HEK293 (cell line): ENCODE data around the gene PDE4A.
A peak's percentile ranks its signal among the peaks of the same experiment; 100 is the strongest.

Experiments
- CTCF ChIA-PET: fragments of 350-600 bp; formaldehyde crosslinking; extraction: SDS; loops from one replicate; lab custom pipeline; 2021; ENCODE audit warnings: antibody characterized with exemption; lab: Yijun Ruan, JAX
- POLR2A ChIA-PET: fragments of 300-600 bp; formaldehyde crosslinking; extraction: SDS; loops from one replicate; lab custom pipeline; 2020; ENCODE audit warnings: antibody characterized with exemption, inconsistent platforms; lab: Yijun Ruan, JAX
- H3K27ac ChIP-seq: fragments of 200-500 bp; sonication (Bioruptor generic); 2 replicates; pipeline ENCODE4 v1.5.1; 2014; ENCODE audit warnings: low read depth, low read length, control low read depth, inconsistent platforms; ENCODE audit errors: extremely low read depth
- H3K36me3 ChIP-seq, 2 experiments: fragments of 200-500 bp in 1 of 2; sonication (Bioruptor generic) in 1 of 2; 1 replicate in 1 of 2; 2 replicates in 1 of 2; pipeline ENCODE4 v1.5.1; 2014 to 2017; ENCODE audit warnings: inconsistent platforms in 2 of 2, low read length in 2 of 2; ENCODE audit not compliant: control insufficient read depth in 2 of 2, insufficient read depth in 1 of 2
- H3K4me1 ChIP-seq: fragments of 200-500 bp; sonication (Bioruptor generic); 2 replicates; pipeline ENCODE4 v1.5.1; 2014; ENCODE audit warnings: mild to moderate bottlenecking, low read length, inconsistent platforms; ENCODE audit not compliant: control insufficient read depth, insufficient read depth
- H3K4me3 ChIP-seq: 2 replicates; pipeline ENCODE4 v1.5.1; 2011; ENCODE audit warnings: low read depth, mild to moderate bottlenecking, control low read depth, low read length, moderate library complexity
- H3K9me3 ChIP-seq: fragments of 200-500 bp; sonication (Bioruptor generic); 2 replicates; pipeline ENCODE4 v1.5.1; 2014; ENCODE audit warnings: low read depth, low read length, inconsistent platforms; ENCODE audit not compliant: control insufficient read depth, insufficient read depth
- BCL11B ChIP-seq: fragments of 450-650 bp; formaldehyde crosslinking; IDR thresholded peaks from 2 replicates; pipeline ENCODE4 v1.5.1; 2016; ENCODE audit warnings: low read depth, missing biosample characterization, missing genetic modification characterization
- CTCF ChIP-seq: fragments of 450-650 bp; formaldehyde crosslinking; IDR thresholded peaks from 2 replicates; pipeline ENCODE4 v1.5.1; 2016; ENCODE audit warnings: missing biosample characterization, missing genetic modification characterization
- EGR2 ChIP-seq: fragments of 450-650 bp; formaldehyde crosslinking; IDR thresholded peaks from 2 replicates; pipeline ENCODE4 v1.5.1; 2016; ENCODE audit warnings: low read depth, missing biosample characterization, missing genetic modification characterization
- GLIS1 ChIP-seq: fragments of 450-650 bp; formaldehyde crosslinking; IDR thresholded peaks from 2 replicates; pipeline ENCODE4 v1.5.1; 2016; ENCODE audit warnings: missing biosample characterization, missing genetic modification characterization
- HIC1 ChIP-seq: fragments of 450-650 bp; formaldehyde crosslinking; IDR thresholded peaks from 2 replicates; pipeline ENCODE4 v1.5.1; 2016; ENCODE audit warnings: missing biosample characterization, missing genetic modification characterization
- IKZF3 ChIP-seq: fragments of 450-650 bp; IDR thresholded peaks from 2 replicates; pipeline ENCODE4 v1.5.0; 2018; ENCODE audit warnings: missing biosample characterization, mild to moderate bottlenecking, missing genetic modification characterization, moderate library complexity
- INSM2 ChIP-seq: fragments of 450-650 bp; formaldehyde crosslinking; IDR thresholded peaks from 2 replicates; pipeline ENCODE4 v1.5.1; 2016; ENCODE audit warnings: missing biosample characterization, missing genetic modification characterization
- KLF16 ChIP-seq: fragments of 450-650 bp; formaldehyde crosslinking; IDR thresholded peaks from 2 replicates; pipeline ENCODE4 v1.5.1; 2017; ENCODE audit warnings: missing biosample characterization, missing genetic modification characterization
- PATZ1 ChIP-seq: fragments of 450-650 bp; formaldehyde crosslinking; IDR thresholded peaks from 2 replicates; pipeline ENCODE4 v1.5.1; 2016; ENCODE audit warnings: missing biosample characterization, missing genetic modification characterization
- PRDM1 ChIP-seq: fragments of 450-650 bp; formaldehyde crosslinking; IDR thresholded peaks from 2 replicates; pipeline ENCODE4; 2016; ENCODE audit warnings: missing biosample characterization, missing genetic modification characterization
- TCF7L2 ChIP-seq: IDR thresholded peaks from 2 replicates; pipeline ENCODE4 v1.6.1; 2011; ENCODE audit warnings: low read depth, mild to moderate bottlenecking, inconsistent platforms, low read length, moderate library complexity, borderline replicate concordance
- ZNF114 ChIP-seq: fragments of 450-650 bp; formaldehyde crosslinking; IDR thresholded peaks from 2 replicates; pipeline ENCODE4 v1.5.0; 2017; ENCODE audit warnings: missing biosample characterization, missing genetic modification characterization
- ZNF202 ChIP-seq: fragments of 450-650 bp; formaldehyde crosslinking; IDR thresholded peaks from 2 replicates; pipeline ENCODE4 v1.5.1; 2016; ENCODE audit warnings: missing biosample characterization, missing genetic modification characterization, borderline replicate concordance
- ZNF354C ChIP-seq: fragments of 450-650 bp; formaldehyde crosslinking; IDR thresholded peaks from 2 replicates; pipeline ENCODE4 v1.5.1; 2016; ENCODE audit warnings: missing biosample characterization, missing genetic modification characterization, low read depth, borderline replicate concordance
- ZNF362 ChIP-seq: fragments of 450-650 bp; formaldehyde crosslinking; IDR thresholded peaks from 2 replicates; pipeline ENCODE4 v1.5.1; 2016; ENCODE audit warnings: missing biosample characterization, missing genetic modification characterization
- ZNF394 ChIP-seq: fragments of 450-650 bp; formaldehyde crosslinking; IDR thresholded peaks from 2 replicates; pipeline ENCODE4 v1.5.1; 2016; ENCODE audit warnings: missing biosample characterization, missing genetic modification characterization, mild to moderate bottlenecking, moderate library complexity, borderline replicate concordance
- ZNF555 ChIP-seq: fragments of 450-650 bp; formaldehyde crosslinking; conservative IDR thresholded peaks from 2 replicates; pipeline ENCODE4 v1.5.1; 2017; ENCODE audit warnings: missing biosample characterization, mild to moderate bottlenecking, missing genetic modification characterization, inconsistent platforms
- ZNF571 ChIP-seq: fragments of 450-650 bp; formaldehyde crosslinking; IDR thresholded peaks from 2 replicates; pipeline ENCODE4 v1.5.0; 2017; ENCODE audit warnings: missing biosample characterization, missing genetic modification characterization
- ZNF639 ChIP-seq: fragments of 450-650 bp; formaldehyde crosslinking; IDR thresholded peaks from 2 replicates; pipeline ENCODE4 v1.5.1; 2016; ENCODE audit warnings: missing biosample characterization, missing genetic modification characterization
- ZNF654 ChIP-seq: fragments of 450-650 bp; formaldehyde crosslinking; IDR thresholded peaks from 2 replicates; pipeline ENCODE4 v1.5.1; 2016; ENCODE audit warnings: low read depth, missing biosample characterization, missing genetic modification characterization
- ZNF707 ChIP-seq: fragments of 450-650 bp; formaldehyde crosslinking; IDR thresholded peaks from 2 replicates; pipeline ENCODE4 v1.5.1; 2016; ENCODE audit warnings: missing biosample characterization, missing genetic modification characterization
- ZNF785 ChIP-seq: fragments of 450-650 bp; formaldehyde crosslinking; IDR thresholded peaks from 2 replicates; pipeline ENCODE4 v1.5.1; 2016; ENCODE audit warnings: missing biosample characterization, missing genetic modification characterization
- ZNF837 ChIP-seq: fragments of 450-650 bp; formaldehyde crosslinking; IDR thresholded peaks from 2 replicates; pipeline ENCODE4 v1.5.1; 2016; ENCODE audit warnings: missing biosample characterization, missing genetic modification characterization
- ZSCAN16 ChIP-seq: fragments of 450-650 bp; formaldehyde crosslinking; IDR thresholded peaks from 2 replicates; pipeline ENCODE4 v1.5.1; 2016; ENCODE audit warnings: missing biosample characterization, missing genetic modification characterization

PDE4A gene

GRCh38 chr19:10471909-10472308, 51.6 kb downstream of the PDE4A start:
- H3K27ac ChIP-seq, result no peak overlapping the region
- H3K4me3 ChIP-seq, result no peak overlapping the region
- peaks cover 0 to 4% of the 10 kb centered on the region in 2 experiments; a peak in 1 of 3 replicates for H3K36me3 ChIP-seq
- H3K4me1 ChIP-seq, result no peaks in the 10 kb centered on the region
- H3K9me3 ChIP-seq, result no peaks in the 10 kb centered on the region
- ChIA-PET CTCF (interaction anchor here (0.6 to 1.7 kb wide), 5 partner anchors 11 to 661 kb away, joined by 3 to 11 read pairs (median 5); no protein-coding TSS in a partner anchor), POLR2A (interaction anchor here (0.5 to 0.6 kb wide), 2 partner anchors 11 to 100 kb away, joined by 3 to 4 read pairs; no protein-coding TSS in a partner anchor)
- TF ChIP-seq ZNF555 (tag by site-specific recombination) (no peak), TCF7L2 (no peak), EGR2 (tag by site-specific recombination) (0 out of 2 replicates have a peak, but pooled peaks have one; percentile 28), KLF16 (tag by site-specific recombination) (no peak), ZNF362 (tag by site-specific recombination) (0 out of 2 replicates have a peak, but pooled peaks have one; percentile 10), IKZF3 (tag by site-specific recombination) (no peak), ZNF654 (tag by site-specific recombination) (peak; percentile 34; the same call in 1 of the 2 replicates), CTCF (peak; percentile 40; the same call in 1 of the 2 replicates), ZNF354C (no peak)

GRCh38 chr19:10473192-10473591, 52.9 kb downstream of the PDE4A start:
- Histone ChIP-seq H3K9me3 (no peaks in the 10 kb centered on the region), H3K4me1 (no peaks in the 10 kb centered on the region), H3K36me3 (no peaks in the 10 kb centered on the region), H3K4me3 (no peak overlapping the region), H3K27ac (no peak overlapping the region)
- POLR2A ChIA-PET, result no interaction called here
- CTCF ChIA-PET, result interaction anchor here (0.6 to 1.7 kb wide), 4 partner anchors 8 to 96 kb away, joined by 3 to 11 read pairs (median 4); partner anchors contain the start of gene CDKN2D
- TF ChIP-seq ZSCAN16 (tag by site-specific recombination) (no peak), PRDM1 (no peak), ZNF394 (tag by site-specific recombination) (no peak), ZNF707 (no peak), INSM2 (tag by site-specific recombination) (no peak), ZNF837 (tag by site-specific recombination) (no peak), BCL11B (tag by site-specific recombination) (no peak), ZNF639 (tag by site-specific recombination) (no peak), GLIS1 (tag by site-specific recombination) (no peak), ZNF202 (tag by site-specific recombination) (no peak), ZNF785 (tag by site-specific recombination) (no peak), PATZ1 (tag by site-specific recombination) (no peak), ZNF571 (tag by site-specific recombination) (no peak), HIC1 (no peak), ZNF114 (tag by site-specific recombination) (no peak)
